Measurements from ENCODE around the gene PFN1.

PFN1 gene

GRCh38 chr17:4895657-4896331, 52.5 kb downstream of the PFN1 start:
- DNase-seq = no peak

Data from NCI-H1105 treated with DMSO at 0.1 percent for 48 hours (cell line).